Measurements from ENCODE around the gene TFEC.

DNA sequence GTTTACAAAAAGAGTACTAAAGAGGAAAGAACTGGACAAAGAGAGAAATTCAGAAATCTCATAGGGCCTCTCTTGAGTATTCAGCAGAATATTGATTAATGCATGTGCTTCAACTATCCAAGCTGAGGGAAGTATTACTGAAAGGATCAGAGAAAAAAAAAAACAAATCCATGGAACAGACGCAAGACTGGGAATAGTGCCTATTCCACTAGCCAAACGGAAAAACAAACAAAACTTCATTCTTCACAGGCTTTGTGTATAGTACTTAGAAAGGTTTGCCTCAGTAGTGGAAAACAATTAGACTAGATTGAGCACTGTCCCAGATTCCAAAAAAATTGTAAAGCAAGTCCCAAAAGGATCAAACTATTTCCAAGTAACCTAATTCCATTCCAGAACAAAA is 106.2 kb downstream of the TFEC start:
- TF ChIP-seq POLR2AphosphoS5 (IDR thresholded peaks at IDR 0.05): no peak
- TF ChIP-seq, protein P1, sequence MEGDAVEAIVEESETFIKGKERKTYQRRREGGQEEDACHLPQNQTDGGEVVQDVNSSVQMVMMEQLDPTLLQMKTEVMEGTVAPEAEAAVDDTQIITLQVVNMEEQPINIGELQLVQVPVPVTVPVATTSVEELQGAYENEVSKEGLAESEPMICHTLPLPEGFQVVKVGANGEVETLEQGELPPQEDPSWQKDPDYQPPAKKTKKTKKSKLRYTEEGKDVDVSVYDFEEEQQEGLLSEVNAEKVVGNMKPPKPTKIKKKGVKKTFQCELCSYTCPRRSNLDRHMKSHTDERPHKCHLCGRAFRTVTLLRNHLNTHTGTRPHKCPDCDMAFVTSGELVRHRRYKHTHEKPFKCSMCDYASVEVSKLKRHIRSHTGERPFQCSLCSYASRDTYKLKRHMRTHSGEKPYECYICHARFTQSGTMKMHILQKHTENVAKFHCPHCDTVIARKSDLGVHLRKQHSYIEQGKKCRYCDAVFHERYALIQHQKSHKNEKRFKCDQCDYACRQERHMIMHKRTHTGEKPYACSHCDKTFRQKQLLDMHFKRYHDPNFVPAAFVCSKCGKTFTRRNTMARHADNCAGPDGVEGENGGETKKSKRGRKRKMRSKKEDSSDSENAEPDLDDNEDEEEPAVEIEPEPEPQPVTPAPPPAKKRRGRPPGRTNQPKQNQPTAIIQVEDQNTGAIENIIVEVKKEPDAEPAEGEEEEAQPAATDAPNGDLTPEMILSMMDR (IDR thresholded peaks at IDR 0.05): no peak
- no peak for TF ChIP-seq POLR2A (IDR thresholded peaks at IDR 0.05)
